Activated CD4-positive, alpha-beta T cell treated with anti-CD3 and anti-CD28 coated beads, Interleukin-2, amount 50 U/mL, for 16 hours (primary cell): Measurements from ENCODE around the gene KLHL22.
"Not testable (repeated sequence)": the region's sequence is repeated elsewhere in the genome, so short reads cannot be mapped to it uniquely, and the experiment has no call there.

ENCODE experiments used
- DNase-seq: peaks from one replicate; pipeline ENCODE4 v3.0.0-alpha.2; 2020

KLHL22 gene

GRCh38 chr22:20523086-20523983, 27.7 kb upstream of the KLHL22 start:
- DNase-seq = peak; percentile 28

GRCh38 chr22:20522134-20523004, 26.8 kb upstream of the KLHL22 start:
- no peak for DNase-seq

GRCh38 chr22:20520093-20520511, 24.5 kb upstream of the KLHL22 start:
- no peak for DNase-seq

- DNase-seq = no peak
Observed at GRCh38 chr22:20519558-20519957, 24.0 kb upstream of the KLHL22 start.

- DNase-seq = no peak
Observed at GRCh38 chr22:20517841-20518592, 22.4 kb upstream of the KLHL22 start.

GRCh38 chr22:20517422-20517821, 21.8 kb upstream of the KLHL22 start:
- no peak for DNase-seq

GRCh38 chr22:20516399-20516798, 20.8 kb upstream of the KLHL22 start:
- no peak for DNase-seq

- no peak for DNase-seq
Observed at GRCh38 chr22:20514658-20515406, 19.2 kb upstream of the KLHL22 start.

GRCh38 chr22:20511578-20512229, 16.1 kb upstream of the KLHL22 start:
- DNase-seq = no peak

GRCh38 chr22:20510811-20511577, 15.4 kb upstream of the KLHL22 start:
- no peak for DNase-seq

GRCh38 chr22:20509344-20510047, 13.9 kb upstream of the KLHL22 start:
- peak; percentile 71 for DNase-seq

GRCh38 chr22:20508815-20509271, 13.2 kb upstream of the KLHL22 start:
- no peak for DNase-seq

- DNase-seq = not testable (repeated sequence)
Observed at GRCh38 chr22:20508067-20508755, 12.6 kb upstream of the KLHL22 start.

GRCh38 chr22:20507253-20508066, 11.9 kb upstream of the KLHL22 start, which contains the start of gene MED15:
Gene MED15, plus strand, starts transcription at chr22:20507610. Its CDS starts 69 bp downstream, at chr22:20507679.
- peak; percentile 94 for DNase-seq

GRCh38 chr22:20506543-20507252, 11.1 kb upstream of the KLHL22 start:
- DNase-seq = no peak

GRCh38 chr22:20504293-20504922, 8.8 kb upstream of the KLHL22 start:
- DNase-seq = not testable (repeated sequence)

GRCh38 chr22:20503816-20504215, 8.2 kb upstream of the KLHL22 start:
- no peak for DNase-seq
